GM21786 (cell line): ENCODE data around the gene FRMD4A.
"Not testable (repeated sequence)": the region's sequence is repeated elsewhere in the genome, so short reads cannot be mapped to it uniquely, and the experiment has no call there.

Experiments used
- ATAC-seq: cut with Tn5 transposase; IDR thresholded peaks from one replicate; pipeline ENCODE4 v1.9.1; 2021; ENCODE audit not compliant: unreplicated experiment

FRMD4A gene

DNA sequence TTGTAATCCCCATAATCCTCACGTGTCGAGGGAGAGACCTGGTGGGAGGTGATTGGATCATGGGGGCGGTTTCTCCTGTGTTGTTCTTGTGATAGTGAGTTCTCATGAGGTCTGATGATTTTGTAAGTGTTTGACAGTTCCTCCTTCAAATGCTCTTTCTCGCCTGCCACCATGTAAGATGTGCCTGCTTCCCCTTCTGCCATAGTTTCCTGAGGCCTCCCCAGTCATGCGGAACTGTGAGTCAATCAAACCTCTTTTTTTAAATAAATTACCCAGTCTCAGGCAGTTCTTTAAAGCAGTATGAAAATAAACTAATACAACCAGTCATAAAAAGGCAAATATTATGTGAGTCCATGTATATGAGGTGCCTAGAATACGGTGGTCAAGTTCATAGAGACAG is 87.5 kb downstream of the FRMD4A start:
- ATAC-seq: no peak

DNA sequence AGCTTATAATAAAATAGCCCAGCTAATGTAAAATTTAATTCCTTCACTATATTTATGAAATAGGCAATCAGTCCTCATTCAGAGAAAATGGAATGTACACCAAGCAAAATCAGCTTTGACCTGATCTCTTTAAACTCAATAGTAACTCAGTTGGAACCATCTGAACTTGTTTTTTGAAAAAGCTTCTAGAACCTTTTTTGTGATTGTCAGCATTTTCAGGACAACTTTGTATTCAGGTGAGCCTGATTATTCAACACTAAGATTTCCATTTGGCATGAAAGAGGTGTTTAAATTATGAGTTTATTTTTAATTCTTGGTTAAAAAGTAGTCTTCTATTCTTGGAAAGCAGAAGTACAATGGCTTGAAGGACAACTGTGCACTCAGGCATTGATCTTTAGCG is 89.5 kb downstream of the FRMD4A start:
- no peak for ATAC-seq

DNA sequence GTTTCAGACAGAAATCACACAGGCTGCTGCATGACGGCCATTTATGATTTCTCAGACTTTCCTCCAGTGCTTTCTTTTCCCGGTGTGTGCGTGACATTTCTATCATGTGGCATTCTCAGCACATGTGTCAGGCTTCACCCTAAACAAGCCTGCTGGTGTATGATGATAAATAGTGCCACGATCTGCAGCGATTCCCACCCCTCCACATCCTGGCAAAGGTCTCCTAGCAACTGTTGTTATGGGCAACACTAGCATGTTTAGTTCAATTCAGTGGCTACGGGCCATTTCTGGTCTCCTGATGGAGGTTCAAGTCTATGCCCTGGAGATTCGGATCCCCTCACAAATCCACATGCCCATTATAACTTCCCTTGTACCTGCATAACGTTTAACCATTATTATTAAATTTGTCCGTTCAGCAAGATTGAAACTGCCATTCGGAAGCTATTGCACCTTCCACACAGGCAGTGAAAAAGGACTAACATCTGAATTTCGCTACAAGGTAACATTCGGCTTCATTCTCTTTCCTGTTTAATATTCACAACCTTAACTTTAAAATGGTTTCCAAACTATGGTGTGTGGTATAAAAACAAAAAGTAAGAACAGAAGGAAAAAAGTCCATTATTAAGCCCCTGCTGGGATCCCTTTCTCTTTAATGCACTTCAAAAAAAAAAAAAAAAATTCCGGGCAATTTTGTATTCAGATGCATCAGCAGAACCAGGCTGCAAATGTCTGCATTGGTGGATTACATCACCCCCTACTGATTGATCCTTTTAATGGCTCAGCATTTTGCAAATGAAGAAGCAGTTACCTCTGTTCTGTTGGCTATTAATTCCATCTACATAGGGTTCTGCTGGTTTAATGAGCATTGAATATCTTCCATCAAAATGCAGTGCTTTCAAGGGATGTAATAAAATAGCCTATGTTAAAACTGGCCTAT is 90.2 kb downstream of the FRMD4A start:
- no peak for ATAC-seq

DNA sequence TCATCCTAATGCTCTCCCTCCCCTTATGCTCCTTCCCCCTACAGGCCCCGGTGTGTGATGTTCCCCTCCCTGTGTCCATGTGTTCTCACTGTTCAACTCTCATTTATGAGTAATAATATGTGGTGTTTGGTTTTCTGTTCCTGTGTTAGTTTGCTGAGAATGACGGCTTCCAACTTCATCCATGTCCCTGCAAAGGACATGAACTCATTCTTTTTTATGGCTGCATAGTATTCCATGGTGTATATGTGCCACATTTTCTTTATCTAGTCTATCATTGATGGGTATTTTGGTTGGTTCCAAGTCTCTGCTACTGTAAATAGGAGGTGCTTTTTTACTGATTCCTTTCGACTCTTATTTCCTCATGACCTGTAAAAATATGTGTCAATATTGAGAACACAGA is 92.1 kb downstream of the FRMD4A start:
- not testable (repeated sequence) for ATAC-seq

DNA sequence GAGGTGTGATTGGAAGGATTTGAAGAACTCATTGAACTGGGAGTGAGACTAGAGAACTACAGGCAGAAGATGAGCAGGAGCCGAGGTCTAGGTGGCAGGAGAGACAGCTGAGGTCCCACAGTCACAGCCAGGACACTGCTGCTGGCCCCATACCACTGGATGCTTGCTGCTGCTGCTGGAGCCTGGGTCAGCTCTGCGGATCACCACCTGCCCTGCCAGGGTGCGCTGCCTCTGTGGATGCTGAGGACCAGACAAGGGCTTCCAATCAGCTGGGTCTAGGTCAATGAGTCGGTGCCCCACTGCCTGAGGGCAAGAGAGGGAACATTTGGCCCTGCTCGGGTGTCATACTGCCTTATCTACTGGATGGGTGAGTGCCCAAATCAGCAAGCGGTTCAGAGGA is 94.4 kb downstream of the FRMD4A start:
- no peak for ATAC-seq

DNA sequence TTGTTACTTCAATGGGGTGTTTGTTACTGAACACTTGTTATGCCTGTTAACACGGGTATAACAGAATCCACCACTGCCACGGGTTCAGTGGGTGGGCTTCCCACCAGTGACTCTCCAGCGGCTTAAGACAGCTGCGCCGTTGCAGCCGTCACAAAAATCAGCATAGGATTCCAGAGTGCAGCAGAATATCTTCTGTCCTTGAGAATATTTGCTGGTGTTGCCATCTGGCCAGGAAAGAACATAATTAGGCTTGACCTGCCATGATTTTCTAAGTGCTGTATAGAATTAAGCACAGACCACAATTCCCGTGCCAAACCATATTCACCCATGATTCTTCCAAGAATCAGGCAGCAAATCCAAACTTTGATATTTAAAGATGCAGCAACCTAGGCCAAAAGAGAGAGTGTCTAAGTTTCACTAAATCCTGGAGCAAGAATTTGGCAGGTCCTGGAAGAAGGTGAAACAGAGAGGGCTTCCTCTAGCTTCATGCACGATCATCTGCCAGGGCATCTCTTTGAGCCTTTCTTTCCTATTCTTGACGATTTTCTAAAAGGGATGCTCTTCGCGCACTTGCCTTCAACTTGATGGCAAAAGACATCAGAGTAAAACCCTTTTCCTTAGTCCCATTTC is 95.0 kb downstream of the FRMD4A start:
- ATAC-seq: no peak

DNA sequence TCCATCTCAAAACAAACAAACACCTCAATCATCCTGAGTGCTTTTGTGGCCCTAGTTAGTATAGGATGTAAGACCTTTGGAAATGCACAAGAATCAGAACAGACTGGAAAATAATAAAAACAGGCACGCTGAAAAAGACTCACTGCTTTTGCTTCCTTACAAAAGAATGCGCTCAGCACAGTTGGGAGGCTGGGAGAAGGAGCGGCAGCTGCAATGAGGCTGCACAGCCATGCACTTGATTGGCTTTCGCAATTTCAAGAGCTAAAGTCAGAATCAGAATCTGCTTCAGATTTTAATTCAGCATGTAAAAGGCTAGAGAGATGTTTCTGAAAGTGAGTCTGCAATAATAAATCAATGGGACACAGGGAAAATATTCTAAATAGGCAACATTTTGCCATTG is 97.2 kb downstream of the FRMD4A start:
- ATAC-seq: no peak

DNA sequence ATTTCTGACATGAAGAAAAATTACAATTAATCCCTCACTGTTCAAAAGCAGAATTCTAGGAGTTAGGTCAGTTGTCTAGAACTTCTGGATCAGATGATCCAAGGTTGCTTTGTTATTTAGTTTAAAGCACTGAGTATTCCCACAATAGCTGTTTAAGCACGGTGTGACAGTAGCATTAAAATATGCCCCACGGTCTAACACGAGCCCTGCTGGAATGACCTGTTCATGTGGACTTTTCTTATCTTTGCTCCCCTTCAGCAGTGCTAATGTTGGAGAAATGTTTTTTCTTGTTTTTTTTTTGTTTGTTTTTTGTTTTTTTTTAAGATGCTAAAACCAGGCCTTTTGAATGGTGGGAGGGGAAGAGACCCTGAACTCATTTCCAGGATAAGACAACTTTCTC is 101.9 kb downstream of the FRMD4A start:
- ATAC-seq: not testable (repeated sequence)

DNA sequence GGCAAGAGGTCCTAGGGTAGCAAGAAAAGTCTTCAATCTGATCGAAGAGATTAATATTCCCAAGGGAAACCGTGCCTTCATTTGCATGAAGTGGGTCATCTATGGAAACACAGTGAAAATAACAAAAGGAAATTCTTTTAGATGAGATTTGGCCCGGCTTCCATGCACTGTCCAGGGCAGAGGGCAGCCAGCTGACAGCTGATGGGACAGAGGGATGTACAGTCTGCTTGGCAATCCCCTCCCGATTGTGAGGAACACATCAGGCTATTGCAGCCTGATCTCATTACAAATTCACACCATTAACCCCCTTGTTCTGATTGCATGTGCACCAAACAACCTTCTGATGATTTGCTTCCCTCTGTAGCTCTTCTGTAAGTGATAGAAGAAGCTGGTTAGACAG is 105.3 kb downstream of the FRMD4A start:
- ATAC-seq: no peak

DNA sequence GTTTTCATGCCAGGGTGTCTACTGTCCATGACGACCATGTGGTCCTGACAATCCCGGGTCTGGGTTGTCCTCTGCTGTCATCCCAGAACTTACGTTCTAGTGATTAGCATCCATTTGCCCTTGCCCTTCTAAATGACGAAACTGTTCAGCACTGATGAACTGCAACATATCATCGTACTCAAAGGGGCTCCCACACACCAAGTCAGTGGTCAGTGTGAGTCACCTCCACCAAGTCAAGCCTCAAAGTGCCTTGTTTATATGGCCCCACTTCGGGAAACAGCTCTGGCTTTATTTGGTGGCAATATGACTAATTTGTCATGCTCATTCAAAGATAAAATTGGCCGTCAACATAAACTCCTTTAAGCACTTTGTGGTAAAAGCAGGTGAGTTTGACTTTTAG is 110.7 kb downstream of the FRMD4A start:
- ATAC-seq: no peak

DNA sequence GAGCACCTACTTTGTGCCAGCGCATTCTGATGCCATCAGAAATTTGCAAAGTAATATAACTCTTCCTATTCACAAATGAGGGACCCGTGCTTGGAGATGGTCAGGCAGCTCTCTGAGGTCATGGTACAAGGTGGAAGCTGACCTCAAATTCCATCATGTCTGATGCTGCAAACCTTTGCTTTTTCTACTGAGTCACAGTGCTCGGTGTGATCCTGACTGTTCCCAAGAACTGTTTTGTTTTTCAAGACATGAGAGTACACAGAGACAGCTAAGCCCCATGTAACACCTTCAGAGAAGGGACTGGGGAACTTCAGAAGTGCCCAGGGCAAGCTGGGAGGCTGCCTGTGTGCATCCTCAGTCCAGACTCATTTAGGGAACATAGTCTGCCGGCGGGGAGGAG is 111.3 kb downstream of the FRMD4A start:
- no peak for ATAC-seq

DNA sequence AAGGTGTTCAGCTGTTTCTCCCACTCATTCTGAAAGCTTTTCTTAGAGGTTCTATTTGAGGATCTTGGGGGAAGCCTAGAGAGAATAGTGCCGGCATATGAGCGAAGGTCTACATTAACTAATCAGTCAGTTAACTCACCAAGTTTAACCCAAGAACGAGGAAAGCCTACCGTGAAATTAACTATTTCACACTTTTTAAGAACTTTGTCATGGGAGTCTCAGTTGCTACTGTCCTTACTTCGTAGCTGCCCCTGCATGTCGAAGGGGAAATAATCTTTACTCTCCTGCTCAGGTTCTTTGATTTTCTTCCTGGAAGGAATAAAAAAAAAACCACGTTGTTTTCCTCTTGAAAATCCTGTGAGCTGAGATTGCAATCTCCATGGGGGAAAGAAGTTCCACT is 115.1 kb downstream of the FRMD4A start:
- ATAC-seq: no peak

DNA sequence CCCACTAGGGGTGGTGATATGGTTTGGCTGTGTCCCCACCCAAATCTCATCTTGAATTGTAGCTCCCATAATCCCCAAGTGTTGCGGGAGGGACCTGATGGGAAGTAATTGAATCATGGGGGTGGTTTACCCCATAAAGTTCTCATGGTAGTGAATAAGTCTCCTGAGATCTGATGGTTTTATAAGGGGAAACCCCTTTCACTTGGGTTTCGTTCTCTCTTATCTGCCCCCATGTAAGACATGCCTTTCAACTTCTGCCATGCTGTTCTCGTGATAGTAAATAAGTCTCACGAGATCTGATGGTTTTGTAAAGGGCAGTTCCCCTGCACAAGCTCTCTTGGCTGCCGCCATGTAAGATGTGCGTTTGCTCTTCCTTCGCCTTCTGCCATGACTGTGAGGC is 117.0 kb downstream of the FRMD4A start:
- ATAC-seq: not testable (repeated sequence)

DNA sequence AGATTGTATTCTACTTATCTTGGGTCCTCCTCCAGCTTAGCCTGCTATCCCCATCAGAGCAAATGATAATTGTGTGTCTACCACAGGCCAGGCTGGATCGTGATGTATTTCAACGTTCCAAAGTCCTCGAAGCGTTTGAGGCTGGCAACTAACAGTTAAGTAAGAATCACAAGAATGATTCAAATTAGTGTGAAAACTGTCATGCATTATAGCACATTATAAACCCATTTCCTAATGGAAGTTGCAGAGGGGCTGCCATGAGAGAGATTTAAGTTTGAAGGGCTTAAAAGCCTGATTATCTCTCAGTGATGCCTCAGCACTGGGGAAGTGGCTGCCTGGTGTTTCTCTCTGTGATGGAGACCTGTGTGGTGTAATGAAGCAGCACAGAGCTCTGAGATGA is 119.1 kb downstream of the FRMD4A start:
- ATAC-seq: no peak

DNA sequence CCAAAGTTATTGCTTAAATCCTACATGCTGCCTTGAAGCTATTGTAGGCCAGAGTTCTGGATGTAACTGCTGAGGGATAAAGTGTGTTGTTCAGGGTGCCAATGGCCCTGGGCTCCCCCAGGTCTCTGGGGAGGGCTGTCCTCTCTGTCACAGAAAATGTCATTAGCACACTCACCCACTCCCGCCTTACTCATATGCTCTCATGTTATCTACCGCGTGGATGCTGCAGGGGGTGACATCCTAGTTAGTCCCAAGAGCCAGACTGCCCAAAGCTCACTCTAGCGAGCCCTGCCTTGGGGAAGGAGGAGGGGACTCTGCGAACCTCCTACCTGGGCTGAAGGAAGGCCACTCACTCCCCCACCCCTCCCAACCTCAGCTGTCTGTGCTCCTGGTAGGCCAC is 122.5 kb downstream of the FRMD4A start:
- ATAC-seq: no peak

DNA sequence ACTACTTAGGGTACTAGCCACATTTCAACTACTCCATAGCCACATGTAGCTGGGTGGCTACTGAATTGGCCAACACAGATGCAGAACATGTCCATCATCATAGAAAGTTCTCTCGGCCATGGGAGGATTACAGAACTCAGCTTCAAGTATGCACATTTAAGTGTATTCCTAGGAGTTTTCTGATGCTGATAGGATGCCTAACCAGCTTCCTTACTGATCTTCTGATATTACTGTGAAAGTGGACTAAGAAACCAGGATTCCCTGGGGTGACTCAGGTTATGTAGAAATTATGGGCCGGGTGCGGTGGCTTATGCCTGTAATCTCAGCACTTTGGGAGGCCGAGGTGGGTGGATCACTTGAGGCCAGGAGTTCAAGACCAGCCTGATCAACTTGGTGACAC is 125.5 kb downstream of the FRMD4A start:
- no peak for ATAC-seq

DNA sequence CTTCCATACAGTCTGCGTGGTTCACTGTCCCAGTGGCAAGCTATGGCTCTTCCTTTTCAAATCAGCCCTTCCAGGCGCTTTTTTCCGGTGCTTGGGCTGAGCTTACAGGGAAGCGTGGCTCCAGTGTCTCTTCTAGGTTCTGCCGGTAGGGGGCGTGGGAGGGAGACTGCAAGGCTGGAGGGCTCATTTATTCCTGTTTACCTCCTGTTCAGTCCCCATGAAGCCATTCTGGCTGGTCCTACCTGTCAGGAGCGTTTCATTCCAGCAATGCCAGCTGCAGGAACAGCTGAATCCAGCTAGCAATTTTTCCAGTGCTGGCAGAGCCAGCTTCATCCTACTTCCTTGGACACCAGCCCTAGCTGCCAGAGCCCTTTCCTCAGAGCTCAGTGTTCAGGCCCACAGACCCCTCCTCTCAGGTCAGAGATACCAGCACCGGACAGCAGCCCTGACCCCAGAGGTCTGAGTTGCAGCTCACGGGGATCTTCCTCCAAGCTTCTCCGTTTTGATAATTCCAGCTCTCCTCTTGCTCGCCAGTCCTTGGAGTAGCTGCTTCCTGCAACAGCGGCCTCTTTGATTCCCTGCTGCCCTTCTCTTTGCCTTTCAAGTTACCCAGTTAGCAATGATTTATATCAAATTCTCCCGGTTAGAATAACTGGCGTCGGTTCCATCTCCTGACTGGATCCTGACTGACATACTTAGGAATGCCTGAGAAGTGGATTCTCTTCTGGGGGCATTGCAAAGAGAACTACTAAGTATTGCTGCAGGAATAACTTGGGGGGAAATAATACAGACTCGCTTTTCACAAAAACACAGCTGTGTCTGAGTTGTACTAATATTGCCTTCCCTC is 129.8 kb downstream of the FRMD4A start:
- no peak for ATAC-seq

DNA sequence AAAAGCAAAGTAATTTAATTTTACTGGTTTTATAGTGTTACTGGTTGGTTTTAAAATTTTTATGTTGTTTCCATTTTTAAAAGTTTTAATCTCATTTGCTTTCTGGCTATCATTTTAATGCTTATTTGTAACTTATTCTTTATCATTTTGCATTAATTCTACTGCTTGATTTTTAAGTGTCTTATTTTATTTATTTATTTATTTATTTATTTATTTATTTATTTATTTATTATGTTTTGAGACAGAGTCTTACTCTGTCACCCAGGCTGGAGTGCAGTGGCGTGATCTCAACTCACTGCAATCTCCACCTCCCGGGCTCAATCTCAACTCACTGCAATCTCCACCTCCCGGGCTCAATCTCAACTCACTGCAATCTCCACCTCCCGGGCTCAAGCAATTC is 131.6 kb downstream of the FRMD4A start:
- not testable (repeated sequence) for ATAC-seq

DNA sequence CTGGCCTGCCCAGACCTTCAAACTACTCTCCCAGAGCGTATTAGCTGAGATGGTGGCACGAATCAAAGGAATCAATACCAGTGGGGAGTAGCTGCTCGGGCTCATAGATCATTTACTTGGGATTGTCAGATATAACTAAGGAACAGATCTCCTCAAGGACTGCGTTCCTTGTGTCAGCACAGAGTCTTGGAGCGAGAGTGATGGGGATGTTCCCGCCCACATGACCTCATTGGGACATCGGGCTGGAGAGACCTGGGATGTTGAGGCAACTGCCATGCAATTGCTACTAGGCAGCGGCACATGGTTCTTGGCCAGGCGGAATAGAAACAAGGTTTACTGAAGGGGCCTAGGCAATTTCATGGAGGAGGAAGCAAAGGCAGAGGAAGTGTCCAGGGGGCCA is 132.6 kb downstream of the FRMD4A start:
- ATAC-seq: no peak

DNA sequence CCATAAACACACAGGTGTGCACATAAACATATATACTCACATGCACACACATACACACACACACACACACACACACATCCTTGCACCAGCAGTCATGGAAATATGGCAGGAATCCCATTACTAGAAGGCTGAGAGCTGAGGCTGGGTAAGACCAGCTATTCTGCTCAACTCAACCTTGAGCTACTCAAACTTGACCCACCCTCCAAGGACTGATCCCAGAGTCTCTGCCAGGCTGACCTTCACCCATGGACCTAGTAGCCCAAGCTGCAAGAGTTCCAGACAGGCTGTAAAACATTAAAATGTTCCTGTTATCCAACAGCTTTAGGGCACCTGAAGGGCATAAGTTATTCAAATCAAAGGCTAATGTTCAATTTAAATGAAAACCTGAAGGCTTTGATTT is 134.6 kb downstream of the FRMD4A start:
- no peak for ATAC-seq

DNA sequence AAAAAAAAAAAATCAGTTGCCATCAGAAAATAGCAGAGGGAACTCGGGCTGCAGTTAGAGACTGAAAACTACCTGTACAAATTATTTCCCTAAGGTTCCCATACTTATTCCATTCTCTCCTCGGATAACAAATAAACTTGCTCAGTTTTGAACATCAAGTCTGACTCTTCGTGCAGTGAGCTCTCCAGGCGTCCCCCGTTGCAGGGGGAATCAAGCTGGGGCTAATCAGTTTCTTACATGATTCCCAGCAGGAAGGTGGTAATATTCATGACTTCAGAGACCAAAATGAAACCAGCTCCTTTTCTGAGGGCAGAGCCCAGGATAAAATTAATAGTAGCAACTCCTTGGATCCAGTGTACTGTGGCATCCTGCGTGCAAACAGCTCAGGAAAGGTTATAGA is 135.3 kb downstream of the FRMD4A start:
- ATAC-seq: no peak

DNA sequence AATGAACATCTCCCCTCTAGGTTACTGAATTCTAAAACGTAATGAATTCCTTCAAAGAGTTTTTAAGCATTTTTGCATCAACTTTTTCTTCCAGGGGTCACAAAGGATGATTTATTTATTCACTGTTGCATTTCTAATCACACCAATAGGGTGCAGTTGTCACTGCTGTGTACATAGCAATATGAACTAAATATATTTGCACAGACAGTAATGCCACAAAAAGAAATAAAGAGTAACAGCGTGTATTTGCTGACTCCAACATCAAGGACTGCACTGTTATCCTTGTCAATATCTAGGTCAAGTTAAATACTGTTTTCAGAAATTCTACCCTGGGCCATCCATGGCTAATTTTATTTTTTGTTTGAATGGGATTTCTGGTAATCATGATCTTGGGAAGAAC is 138.0 kb downstream of the FRMD4A start:
- ATAC-seq: no peak
